ENCODE results near the gene PCDHGB1. TPM values are rescaled to one million over a fixed set of nuclear protein-coding genes. Genes with fewer than 3 reads are reported as not detected.
"Not testable (repeated sequence)": the region's sequence is repeated elsewhere in the genome, so short reads cannot be mapped to it uniquely, and the experiment has no call there.

Gene PCDHGB1
- total RNA-seq, 4 donors from 2014 or later = 3.9 to 7.5 (median 6.0) TPM

DNA sequence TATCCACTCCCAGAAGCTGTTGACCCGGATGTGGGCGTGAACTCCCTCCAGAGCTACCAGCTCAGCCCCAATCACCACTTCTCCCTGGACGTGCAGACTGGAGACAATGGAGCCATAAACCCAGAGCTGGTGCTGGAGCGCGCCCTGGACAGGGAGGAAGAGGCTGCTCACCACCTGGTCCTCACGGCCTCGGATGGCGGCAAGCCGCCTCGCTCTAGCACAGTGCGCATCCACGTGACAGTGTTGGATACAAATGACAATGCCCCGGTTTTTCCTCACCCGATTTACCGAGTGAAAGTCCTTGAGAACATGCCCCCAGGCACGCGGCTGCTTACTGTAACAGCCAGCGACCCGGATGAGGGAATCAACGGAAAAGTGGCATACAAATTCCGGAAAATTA is 43.4 kb downstream of the PCDHGB1 start:
- Histone ChIP-seq H3K4me1 (no peaks in the 10 kb centered on the region), H3K4me3 (replicated peaks in 1 of 3) (no peak overlapping the region), H3K36me3 (no peaks in the 10 kb centered on the region), H3K9me3 (no peaks in the 10 kb centered on the region), H3K27ac (no peak overlapping the region), H3K27me3 (no peaks in the 10 kb centered on the region)
- intact Hi-C loops (cut with DNase I) = no loop called here
- no peak for DNase-seq
- WGBS, 2 donors = 39 to 40% methylated on average over 19 of the region's 21 CpGs
- TF ChIP-seq, protein P1, sequence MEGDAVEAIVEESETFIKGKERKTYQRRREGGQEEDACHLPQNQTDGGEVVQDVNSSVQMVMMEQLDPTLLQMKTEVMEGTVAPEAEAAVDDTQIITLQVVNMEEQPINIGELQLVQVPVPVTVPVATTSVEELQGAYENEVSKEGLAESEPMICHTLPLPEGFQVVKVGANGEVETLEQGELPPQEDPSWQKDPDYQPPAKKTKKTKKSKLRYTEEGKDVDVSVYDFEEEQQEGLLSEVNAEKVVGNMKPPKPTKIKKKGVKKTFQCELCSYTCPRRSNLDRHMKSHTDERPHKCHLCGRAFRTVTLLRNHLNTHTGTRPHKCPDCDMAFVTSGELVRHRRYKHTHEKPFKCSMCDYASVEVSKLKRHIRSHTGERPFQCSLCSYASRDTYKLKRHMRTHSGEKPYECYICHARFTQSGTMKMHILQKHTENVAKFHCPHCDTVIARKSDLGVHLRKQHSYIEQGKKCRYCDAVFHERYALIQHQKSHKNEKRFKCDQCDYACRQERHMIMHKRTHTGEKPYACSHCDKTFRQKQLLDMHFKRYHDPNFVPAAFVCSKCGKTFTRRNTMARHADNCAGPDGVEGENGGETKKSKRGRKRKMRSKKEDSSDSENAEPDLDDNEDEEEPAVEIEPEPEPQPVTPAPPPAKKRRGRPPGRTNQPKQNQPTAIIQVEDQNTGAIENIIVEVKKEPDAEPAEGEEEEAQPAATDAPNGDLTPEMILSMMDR (IDR thresholded peaks at IDR 0.05) = no peak
- TF ChIP-seq POLR2A (IDR thresholded peaks at IDR 0.05) = no peak

DNA sequence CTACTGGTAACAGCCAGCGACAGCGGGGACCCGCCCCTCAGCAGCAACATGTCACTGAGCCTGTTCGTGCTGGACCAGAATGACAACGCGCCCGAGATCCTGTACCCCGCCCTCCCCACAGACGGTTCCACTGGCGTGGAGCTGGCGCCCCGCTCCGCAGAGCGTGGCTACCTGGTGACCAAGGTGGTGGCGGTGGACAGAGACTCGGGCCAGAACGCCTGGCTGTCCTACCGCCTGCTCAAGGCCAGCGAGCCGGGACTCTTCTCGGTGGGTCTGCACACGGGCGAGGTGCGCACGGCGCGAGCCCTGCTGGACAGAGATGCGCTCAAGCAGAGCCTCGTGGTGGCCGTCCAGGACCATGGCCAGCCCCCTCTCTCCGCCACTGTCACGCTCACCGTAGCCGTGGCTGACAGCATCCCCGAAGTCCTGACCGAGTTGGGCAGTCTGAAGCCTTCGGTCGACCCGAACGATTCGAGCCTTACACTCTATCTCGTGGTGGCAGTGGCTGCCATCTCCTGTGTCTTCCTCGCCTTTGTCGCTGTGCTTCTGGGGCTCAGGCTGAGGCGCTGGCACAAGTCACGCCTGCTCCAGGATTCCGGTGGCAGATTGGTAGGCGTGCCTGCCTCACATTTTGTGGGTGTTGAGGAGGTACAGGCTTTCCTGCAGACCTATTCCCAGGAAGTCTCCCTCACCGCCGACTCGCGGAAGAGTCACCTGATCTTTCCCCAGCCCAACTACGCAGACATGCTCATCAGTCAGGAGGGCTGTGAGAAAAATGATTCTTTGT is 44.7 kb downstream of the PCDHGB1 start:
- intact Hi-C loops (cut with DNase I); DNase-seq; H3K36me3 ChIP-seq; H3K4me3 ChIP-seq (replicated peaks in 1 of 3); H3K9me3 ChIP-seq; H3K4me1 ChIP-seq; H3K27me3 ChIP-seq; H3K27ac ChIP-seq: not testable (repeated sequence)
- 27 to 37% methylated on average over 21 to 35 of the region's 53 CpGs for WGBS, 2 donors

DNA sequence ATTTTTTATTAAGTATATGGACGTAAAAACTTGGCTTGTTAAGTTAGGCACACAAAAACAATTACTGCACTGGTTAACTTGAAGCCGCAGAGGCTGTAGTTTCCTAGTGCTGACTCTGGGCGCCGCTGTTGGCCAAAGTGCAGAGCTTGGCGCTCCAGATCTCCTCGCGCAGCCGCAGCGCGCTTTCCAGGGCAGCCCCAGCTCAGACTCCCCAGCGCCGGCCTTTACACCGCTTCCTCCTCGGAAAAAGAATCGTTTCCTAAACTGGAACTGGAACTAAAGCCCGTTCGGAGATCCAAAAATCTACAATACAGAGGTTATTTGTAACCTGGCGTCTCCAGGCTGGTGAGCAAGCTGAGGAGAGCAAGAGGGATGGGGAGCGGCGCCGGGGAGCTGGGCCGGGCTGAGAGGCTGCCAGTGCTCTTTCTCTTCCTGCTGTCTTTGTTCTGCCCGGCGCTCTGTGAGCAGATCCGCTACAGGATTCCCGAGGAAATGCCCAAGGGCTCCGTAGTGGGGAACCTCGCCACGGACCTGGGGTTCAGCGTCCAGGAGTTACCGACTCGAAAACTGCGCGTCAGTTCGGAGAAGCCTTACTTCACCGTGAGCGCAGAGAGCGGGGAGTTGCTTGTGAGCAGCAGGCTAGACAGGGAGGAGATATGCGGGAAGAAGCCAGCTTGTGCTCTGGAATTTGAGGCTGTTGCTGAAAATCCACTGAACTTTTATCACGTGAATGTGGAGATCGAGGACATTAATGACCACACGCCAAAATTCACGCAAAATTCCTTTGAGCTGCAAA is 48.1 kb downstream of the PCDHGB1 start, which contains the start of gene PCDHGB5:
TSS of gene PCDHGB5 (plus strand) at position 192 of the 796 bp plus-strand sequence. CDS start at position 373, 181 bp downstream.
- H3K9me3 ChIP-seq; intact Hi-C loops (cut with DNase I); H3K27ac ChIP-seq; H3K27me3 ChIP-seq; H3K4me1 ChIP-seq; H3K36me3 ChIP-seq: not testable (repeated sequence)
- WGBS, 2 donors = 8 to 11% methylated on average over 21 of the region's 43 CpGs
- peak; percentile 57 to 65 for DNase-seq
- TF ChIP-seq, protein P1 (IDR thresholded peaks at IDR 0.05) = peak in 5 of 6 experiments; percentile 18 to 66 (median 61)
- peak within 1 kb of the TSS in 1 of 3 donors; percentile 13 for H3K4me3 ChIP-seq (replicated peaks in 1 of 3)

DNA sequence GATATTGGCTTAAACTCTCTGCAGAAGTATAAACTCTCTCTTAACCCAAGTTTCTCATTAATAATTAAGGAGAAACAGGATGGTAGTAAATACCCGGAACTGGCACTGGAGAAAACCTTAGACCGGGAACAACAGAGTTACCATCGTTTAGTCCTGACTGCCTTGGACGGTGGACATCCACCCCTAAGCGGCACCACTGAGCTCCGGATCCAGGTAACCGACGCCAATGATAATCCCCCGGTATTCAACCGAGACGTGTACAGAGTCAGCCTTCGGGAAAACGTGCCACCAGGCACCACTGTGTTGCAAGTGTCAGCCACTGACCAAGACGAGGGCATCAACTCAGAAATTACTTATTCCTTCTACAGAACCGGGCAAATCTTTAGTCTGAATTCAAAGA is 48.7 kb downstream of the PCDHGB1 start:
- DNase-seq = no peak
- Histone ChIP-seq H3K27ac (no peak overlapping the region), H3K4me1 (peaks cover 4 to 7% of the 10 kb centered on the region in 2 donors), H3K27me3 (no peaks in the 10 kb centered on the region), H3K9me3 (no peaks in the 10 kb centered on the region), H3K36me3 (no peaks in the 10 kb centered on the region), H3K4me3 (replicated peaks in 1 of 3) (no peak overlapping the region)
- 18 to 22% methylated on average over 15 of the region's 15 CpGs for WGBS, 2 donors
- no peak for TF ChIP-seq POLR2A (IDR thresholded peaks at IDR 0.05)
- TF ChIP-seq, protein P1 (IDR thresholded peaks at IDR 0.05) = no peak
- intact Hi-C loops (cut with DNase I) = no loop called here

DNA sequence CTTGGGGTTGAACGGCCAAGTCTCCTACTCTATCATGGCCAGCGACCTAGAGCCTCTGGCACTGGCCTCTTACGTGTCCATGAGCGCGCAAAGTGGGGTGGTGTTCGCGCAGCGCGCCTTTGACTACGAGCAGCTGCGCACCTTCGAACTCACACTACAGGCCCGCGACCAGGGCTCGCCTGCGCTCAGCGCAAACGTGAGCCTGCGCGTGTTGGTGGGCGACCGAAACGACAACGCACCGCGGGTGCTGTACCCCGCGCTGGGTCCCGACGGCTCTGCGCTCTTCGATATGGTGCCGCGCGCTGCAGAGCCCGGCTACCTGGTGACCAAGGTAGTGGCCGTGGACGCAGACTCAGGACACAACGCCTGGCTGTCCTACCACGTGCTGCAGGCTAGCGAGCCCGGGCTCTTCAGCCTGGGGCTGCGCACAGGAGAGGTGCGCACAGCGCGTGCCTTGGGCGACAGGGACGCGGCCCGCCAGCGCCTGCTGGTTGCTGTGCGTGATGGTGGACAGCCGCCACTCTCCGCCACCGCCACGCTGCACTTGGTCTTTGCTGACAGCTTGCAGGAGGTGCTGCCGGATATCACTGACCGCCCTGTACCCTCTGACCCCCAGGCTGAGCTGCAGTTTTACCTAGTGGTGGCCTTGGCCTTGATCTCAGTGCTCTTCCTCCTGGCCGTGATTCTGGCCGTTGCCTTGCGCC is 49.8 kb downstream of the PCDHGB1 start:
- H3K27ac ChIP-seq = no peak overlapping the region
- no peaks in the 10 kb centered on the region for H3K9me3 ChIP-seq
- no peak for DNase-seq
- H3K4me1 ChIP-seq = peaks cover 4 to 7% of the 10 kb centered on the region in 2 donors
- TF ChIP-seq POLR2A (IDR thresholded peaks at IDR 0.05) = no peak
- TF ChIP-seq, protein P1 (IDR thresholded peaks at IDR 0.05) = no peak
- H3K27me3 ChIP-seq = no peaks in the 10 kb centered on the region
- H3K4me3 ChIP-seq (replicated peaks in 1 of 3) = no peak overlapping the region
- intact Hi-C loops (cut with DNase I) = no loop called here
- no peaks in the 10 kb centered on the region for H3K36me3 ChIP-seq
- 16 to 34% methylated on average over 10 to 20 of the region's 61 CpGs for WGBS, 2 donors

Measured in thyroid gland (tissue), 4 donors.